PFSK-1 (cell line): Measurements from ENCODE around the gene RPLP1.

Experiments used
- FOXP2 ChIP-seq: optimal IDR thresholded peaks from 2 replicates; pipeline ENCODE3; 2011; ENCODE audit warnings: borderline replicate concordance, control low read depth, inconsistent platforms; ENCODE audit not compliant: insufficient read depth; ENCODE audit errors: extremely low read length, extremely low read depth
- POLR2AphosphoS5 ChIP-seq: IDR thresholded peaks from 2 replicates; pipeline ENCODE4 v1.6.1; 2012; ENCODE audit warnings: low read depth, mild to moderate bottlenecking, control low read depth, low read length, moderate library complexity
- SIN3A ChIP-seq: IDR thresholded peaks from 2 replicates; pipeline ENCODE4 v1.6.1; 2012; ENCODE audit warnings: mild to moderate bottlenecking, low read length, moderate library complexity, borderline replicate concordance; ENCODE audit not compliant: insufficient read depth
- TAF1 ChIP-seq: IDR thresholded peaks from 2 replicates; pipeline ENCODE4 v1.6.1; 2012; ENCODE audit warnings: low read length, control low read depth, borderline replicate concordance; ENCODE audit not compliant: insufficient read depth
- TF ChIP-seq, protein P1 (sequence below), 2 experiments: IDR thresholded peaks; 2 replicates each; pipeline versions ENCODE4 v1.6.1 to v1.8.0; 2011 to 2012; ENCODE audit warnings: low read depth in 2 of 2, low read length in 2 of 2, control low read depth in 1 of 2, inconsistent platforms in 1 of 2, mild to moderate bottlenecking in 1 of 2, moderate library complexity in 1 of 2; ENCODE audit not compliant: insufficient read depth in 1 of 2

The RPLP1 gene

DNA sequence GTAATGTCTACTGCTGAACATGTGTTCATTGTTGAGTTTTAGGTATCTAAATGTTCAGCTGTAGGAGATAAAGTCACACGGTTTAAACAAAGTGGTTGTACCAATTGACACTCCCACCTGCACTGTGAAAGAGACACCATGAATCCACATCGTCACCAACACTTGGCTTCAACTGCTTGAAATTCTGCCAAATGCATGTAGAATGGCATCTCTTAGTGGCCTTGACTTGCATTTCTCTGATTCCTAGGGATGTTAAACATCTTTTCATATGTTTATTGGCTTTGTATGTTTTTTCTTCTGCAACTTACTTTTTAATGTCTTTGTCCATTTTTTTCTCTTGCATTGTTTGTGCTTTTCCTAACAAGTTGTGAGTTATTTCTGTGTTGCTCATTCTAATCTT is 43.4 kb downstream of the RPLP1 start:
- no peak for TF ChIP-seq SIN3A
- TF ChIP-seq POLR2AphosphoS5, result no peak
- no peak for TF ChIP-seq TAF1
- TF ChIP-seq, protein P1, sequence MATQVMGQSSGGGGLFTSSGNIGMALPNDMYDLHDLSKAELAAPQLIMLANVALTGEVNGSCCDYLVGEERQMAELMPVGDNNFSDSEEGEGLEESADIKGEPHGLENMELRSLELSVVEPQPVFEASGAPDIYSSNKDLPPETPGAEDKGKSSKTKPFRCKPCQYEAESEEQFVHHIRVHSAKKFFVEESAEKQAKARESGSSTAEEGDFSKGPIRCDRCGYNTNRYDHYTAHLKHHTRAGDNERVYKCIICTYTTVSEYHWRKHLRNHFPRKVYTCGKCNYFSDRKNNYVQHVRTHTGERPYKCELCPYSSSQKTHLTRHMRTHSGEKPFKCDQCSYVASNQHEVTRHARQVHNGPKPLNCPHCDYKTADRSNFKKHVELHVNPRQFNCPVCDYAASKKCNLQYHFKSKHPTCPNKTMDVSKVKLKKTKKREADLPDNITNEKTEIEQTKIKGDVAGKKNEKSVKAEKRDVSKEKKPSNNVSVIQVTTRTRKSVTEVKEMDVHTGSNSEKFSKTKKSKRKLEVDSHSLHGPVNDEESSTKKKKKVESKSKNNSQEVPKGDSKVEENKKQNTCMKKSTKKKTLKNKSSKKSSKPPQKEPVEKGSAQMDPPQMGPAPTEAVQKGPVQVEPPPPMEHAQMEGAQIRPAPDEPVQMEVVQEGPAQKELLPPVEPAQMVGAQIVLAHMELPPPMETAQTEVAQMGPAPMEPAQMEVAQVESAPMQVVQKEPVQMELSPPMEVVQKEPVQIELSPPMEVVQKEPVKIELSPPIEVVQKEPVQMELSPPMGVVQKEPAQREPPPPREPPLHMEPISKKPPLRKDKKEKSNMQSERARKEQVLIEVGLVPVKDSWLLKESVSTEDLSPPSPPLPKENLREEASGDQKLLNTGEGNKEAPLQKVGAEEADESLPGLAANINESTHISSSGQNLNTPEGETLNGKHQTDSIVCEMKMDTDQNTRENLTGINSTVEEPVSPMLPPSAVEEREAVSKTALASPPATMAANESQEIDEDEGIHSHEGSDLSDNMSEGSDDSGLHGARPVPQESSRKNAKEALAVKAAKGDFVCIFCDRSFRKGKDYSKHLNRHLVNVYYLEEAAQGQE (IDR thresholded peaks at IDR 0.05; ENCODE audit: insufficient read depth in 1 of 2, low read depth in 2 of 2, low read length in 2 of 2), result no peak
- no peak for TF ChIP-seq FOXP2

DNA sequence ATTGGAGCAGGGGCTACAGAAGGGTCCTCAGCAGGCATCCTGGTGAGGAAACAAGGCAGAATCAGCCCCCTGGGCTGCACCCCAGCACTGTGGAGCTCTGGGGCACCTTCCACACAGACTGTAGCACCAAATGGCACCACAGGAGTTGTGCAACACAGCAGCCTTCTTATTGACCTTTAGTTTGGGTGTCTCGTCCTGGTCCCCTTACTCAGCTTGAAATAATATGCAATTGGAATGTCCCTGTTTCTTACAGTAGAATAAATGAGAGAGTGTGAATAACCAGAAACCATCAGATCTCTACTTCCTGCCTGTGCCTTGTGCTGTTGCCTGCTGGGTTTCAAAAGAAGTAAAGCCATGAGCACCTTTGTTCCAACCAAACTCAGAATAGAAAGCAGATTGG is 44.5 kb downstream of the RPLP1 start:
- TF ChIP-seq, protein P1 (IDR thresholded peaks at IDR 0.05; ENCODE audit: insufficient read depth in 1 of 2, low read depth in 2 of 2, low read length in 2 of 2), result no peak
- TF ChIP-seq POLR2AphosphoS5, result no peak
- no peak for TF ChIP-seq FOXP2
- TF ChIP-seq TAF1, result no peak
- no peak for TF ChIP-seq SIN3A

DNA sequence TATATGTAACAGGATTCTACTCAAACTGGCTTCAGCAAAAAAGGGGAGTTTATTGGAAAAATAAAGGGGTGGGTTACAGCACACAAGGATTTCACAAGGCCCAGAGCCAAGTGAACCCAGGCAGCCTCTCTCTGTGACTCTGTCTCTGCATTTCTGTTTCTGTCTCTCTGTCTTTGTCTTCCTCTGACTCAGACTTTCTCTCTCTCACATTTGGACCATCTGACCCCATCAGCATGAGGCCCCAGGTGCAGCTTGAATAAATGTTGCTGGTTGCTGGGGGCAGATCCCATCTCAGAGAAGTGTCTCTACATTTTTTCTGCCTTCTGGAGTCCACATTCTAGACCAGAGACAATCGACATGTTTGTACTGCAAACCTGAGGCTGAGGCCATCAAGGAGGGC is 45.0 kb downstream of the RPLP1 start:
- TF ChIP-seq SIN3A (no peak), FOXP2 (no peak), TAF1 (no peak), POLR2AphosphoS5 (no peak)
- TF ChIP-seq, protein P1 (IDR thresholded peaks at IDR 0.05; ENCODE audit: insufficient read depth in 1 of 2, low read depth in 2 of 2, low read length in 2 of 2), result no peak

DNA sequence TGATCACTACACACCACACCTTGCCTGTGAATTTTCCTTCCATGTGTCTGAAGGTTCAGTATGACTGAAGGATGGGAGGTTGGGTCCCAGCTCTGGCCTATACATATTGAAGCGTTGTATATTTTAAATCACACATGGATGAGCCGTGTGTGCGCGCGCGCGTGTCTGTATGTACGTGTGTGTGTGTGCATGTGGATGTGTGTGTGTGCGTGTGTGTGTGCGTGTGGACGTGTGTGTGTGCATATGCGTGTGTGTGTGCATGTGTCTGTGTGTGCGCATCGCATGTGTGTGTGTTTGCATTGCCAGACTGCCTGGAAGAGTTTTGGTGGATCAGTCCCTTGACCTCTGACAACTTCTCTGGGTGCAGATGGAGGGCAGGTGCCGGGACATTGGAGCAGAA is 45.7 kb downstream of the RPLP1 start:
- TF ChIP-seq FOXP2 (no peak), SIN3A (no peak), POLR2AphosphoS5 (no peak), TAF1 (no peak)
- TF ChIP-seq, protein P1 (IDR thresholded peaks at IDR 0.05; ENCODE audit: insufficient read depth in 1 of 2, low read depth in 2 of 2, low read length in 2 of 2), result no peak

DNA sequence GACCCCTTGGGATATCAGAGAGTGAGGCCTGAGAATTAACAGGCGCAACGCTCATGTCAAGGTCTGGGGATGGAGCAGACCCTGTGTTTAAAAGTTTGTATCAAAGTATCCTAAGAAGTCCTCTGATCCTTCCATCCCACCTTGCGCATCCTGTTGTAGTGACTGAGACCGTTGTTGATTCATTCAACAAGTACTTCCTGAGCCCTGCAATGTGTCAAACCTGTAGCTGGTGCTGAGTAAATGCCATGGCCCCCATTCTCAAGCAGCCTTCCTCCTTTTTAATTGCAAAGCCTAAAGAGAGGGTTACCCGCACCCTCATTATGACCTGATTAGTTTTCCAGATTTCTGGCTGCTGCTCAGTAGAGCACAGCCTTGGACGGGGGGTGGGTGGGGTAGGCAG is 46.4 kb downstream of the RPLP1 start:
- TF ChIP-seq TAF1 (no peak), POLR2AphosphoS5 (no peak), FOXP2 (no peak), SIN3A (no peak)
- TF ChIP-seq, protein P1 (IDR thresholded peaks at IDR 0.05; ENCODE audit: insufficient read depth in 1 of 2, low read depth in 2 of 2, low read length in 2 of 2), result no peak
